Measurements from ENCODE around the gene PLXDC1.

PLXDC1 gene

DNA sequence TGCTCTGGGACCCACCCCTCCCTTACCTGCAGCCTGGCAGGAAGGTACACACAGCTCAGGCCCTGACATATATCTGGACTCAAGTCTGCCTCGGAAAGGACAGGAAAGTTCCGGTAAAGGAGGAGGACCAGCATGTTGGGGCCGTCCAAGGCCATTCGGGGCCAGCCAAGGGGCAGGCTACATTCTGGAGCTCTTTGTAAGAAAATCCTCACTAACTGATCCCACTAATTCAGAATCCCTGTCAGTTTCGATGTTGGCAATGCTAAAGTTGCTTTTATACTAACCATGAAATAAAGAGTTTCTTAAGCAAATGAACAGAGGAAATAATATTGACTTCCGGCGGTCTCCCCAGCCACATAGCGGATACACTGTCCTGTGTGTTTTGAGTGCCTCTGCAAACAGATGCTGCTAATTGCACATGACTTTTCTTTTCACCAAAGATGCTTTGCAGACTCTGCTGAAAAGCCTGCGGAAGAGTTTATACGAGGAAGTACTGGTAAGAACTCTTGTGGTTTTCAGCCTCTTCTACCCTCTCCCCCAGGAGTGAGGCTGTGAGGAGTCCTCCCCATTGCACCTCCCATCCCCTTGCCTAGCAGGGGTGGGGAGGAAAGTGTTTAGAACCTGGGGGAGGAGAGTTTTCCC lies 54.8 kb downstream of the PLXDC1 start:
- CTCF ChIA-PET, result no interaction called here
- POLR2A ChIA-PET (ENCODE audit: low non-redundant PET), result no interaction called here
- no peak for DNase-seq (ENCODE audit: low spot score)
- TF ChIP-seq, protein P1, sequence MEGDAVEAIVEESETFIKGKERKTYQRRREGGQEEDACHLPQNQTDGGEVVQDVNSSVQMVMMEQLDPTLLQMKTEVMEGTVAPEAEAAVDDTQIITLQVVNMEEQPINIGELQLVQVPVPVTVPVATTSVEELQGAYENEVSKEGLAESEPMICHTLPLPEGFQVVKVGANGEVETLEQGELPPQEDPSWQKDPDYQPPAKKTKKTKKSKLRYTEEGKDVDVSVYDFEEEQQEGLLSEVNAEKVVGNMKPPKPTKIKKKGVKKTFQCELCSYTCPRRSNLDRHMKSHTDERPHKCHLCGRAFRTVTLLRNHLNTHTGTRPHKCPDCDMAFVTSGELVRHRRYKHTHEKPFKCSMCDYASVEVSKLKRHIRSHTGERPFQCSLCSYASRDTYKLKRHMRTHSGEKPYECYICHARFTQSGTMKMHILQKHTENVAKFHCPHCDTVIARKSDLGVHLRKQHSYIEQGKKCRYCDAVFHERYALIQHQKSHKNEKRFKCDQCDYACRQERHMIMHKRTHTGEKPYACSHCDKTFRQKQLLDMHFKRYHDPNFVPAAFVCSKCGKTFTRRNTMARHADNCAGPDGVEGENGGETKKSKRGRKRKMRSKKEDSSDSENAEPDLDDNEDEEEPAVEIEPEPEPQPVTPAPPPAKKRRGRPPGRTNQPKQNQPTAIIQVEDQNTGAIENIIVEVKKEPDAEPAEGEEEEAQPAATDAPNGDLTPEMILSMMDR (conservative IDR thresholded peaks at IDR 0.05; ENCODE audit: low read depth), result no peak
- H3K27ac ChIP-seq, result no peak overlapping the region

- H3K27ac ChIP-seq, result no peak overlapping the region
- POLR2A ChIA-PET (ENCODE audit: low non-redundant PET), result no interaction called here
- CTCF ChIA-PET, result interaction anchor here (0.6 to 0.7 kb wide), 2 partner anchors 75 to 112 kb away, joined by 3 read pairs; no protein-coding TSS in a partner anchor
- DNase-seq (ENCODE audit: low spot score), result no peak
- TF ChIP-seq, protein P1 (conservative IDR thresholded peaks at IDR 0.05; ENCODE audit: low read depth), result no peak
These were observed 56.1 kb downstream of the PLXDC1 start for GRCh38 chr17:39095309-39095686.

DNA sequence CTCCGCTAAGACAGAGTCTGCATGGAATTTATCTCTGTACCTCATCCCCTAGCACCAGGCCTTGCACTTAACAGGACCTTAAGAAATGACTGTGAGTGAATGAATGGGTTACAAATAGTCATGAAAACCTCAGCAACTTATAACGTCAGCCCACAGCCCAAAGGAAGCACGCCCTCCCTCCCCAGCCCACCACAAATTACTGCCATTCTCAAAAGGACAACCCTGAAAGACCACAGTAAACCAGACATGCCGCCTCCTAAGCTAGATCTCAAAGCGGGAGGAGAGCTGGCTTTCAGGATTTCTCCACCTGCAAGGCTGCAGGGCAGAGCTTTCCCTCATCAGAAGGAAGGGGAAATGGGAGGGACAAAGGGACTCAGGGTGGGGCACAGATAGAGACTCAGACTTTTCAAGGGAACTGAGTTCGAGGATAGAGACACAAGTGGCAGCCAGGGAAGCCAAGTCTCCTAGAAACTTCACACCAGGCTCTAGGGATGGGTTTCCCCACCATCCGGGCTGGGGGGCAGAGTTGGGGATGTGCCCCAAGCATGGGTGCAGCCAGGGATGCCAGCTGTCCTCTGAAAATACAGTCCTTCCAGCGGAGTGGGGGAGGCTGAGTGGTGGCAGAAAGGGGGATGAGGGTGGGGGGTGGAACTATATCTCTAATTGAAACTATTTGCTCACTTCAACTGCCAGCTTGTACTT lies 56.7 kb downstream of the PLXDC1 start:
- TF ChIP-seq, protein P1 (conservative IDR thresholded peaks at IDR 0.05; ENCODE audit: low read depth), result no peak
- no peak overlapping the region for H3K27ac ChIP-seq
- ChIA-PET POLR2A (ENCODE audit: low non-redundant PET) (no interaction called here), CTCF (interaction anchor here (0.6 to 0.7 kb wide), 4 partner anchors 74 to 129 kb away, joined by 3 to 4 read pairs (median 3); no protein-coding TSS in a partner anchor)
- no peak for DNase-seq (ENCODE audit: low spot score)

DNA sequence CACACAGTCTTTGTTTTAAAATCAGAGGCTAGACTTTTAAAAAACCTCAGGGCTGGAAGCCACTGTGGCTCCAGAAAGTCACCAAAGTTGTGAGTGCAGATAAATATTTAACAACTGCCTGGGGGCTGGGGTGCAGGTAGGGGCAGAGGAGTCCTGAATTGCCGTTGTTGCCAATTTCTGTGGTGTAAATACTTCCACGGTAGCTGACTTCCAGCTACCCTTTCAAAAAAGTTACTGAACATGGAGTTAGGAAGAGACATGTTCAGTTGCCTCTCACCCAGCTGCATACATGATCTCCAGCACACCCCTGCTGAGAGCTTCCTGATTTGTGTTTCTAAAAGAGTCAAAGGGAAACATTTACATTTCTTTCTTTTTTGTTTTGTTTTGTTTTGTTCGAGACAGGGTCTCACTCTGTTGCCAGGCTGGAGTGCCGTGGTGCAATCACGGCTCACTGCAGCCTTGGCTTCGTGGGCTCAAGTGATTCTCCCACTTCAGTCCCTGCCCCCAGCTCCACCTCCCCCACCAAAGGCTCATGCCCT lies 58.7 kb downstream of the PLXDC1 start:
- no peak overlapping the region for H3K27ac ChIP-seq
- ChIA-PET CTCF (interaction anchor here (0.6 kb wide), 1 partner anchor 127 kb away, joined by 5 read pairs; no protein-coding TSS in a partner anchor), POLR2A (ENCODE audit: low non-redundant PET) (interaction anchor here (0.6 kb wide), 1 partner anchor 35 kb away, joined by 8 read pairs; no protein-coding TSS in a partner anchor)
- TF ChIP-seq, protein P1 (conservative IDR thresholded peaks at IDR 0.05; ENCODE audit: low read depth), result no peak
- DNase-seq (ENCODE audit: low spot score), result no peak

GRCh38 chr17:39090908-39091665 lies 60.4 kb downstream of the PLXDC1 start:
- no peak overlapping the region for H3K27ac ChIP-seq
- POLR2A ChIA-PET (ENCODE audit: low non-redundant PET), result no interaction called here
- CTCF ChIA-PET, result no interaction called here
- DNase-seq (ENCODE audit: low spot score), result no peak
- TF ChIP-seq, protein P1 (conservative IDR thresholded peaks at IDR 0.05; ENCODE audit: low read depth), result no peak

GRCh38 chr17:39090400-39090799 lies 61.0 kb downstream of the PLXDC1 start:
- ChIA-PET POLR2A (ENCODE audit: low non-redundant PET) (no interaction called here), CTCF (no interaction called here)
- TF ChIP-seq, protein P1 (conservative IDR thresholded peaks at IDR 0.05; ENCODE audit: low read depth), result no peak
- H3K27ac ChIP-seq, result no peak overlapping the region
- DNase-seq (ENCODE audit: low spot score), result no peak

Measured in RWPE1 (cell line).